HepG2 (cell line): ENCODE data around the gene INA. TPM values are rescaled to one million over a fixed set of nuclear protein-coding genes. Genes with fewer than 3 reads are reported as not detected.
A peak's percentile ranks its signal among the peaks of the same experiment; 100 is the strongest.

Experiments used
- CHD4 ChIP-seq: fragments of 200-600 bp; sonication (generic); IDR thresholded peaks from 2 replicates; pipeline ENCODE4 v1.7.0; 2017; ENCODE audit warnings: mild to moderate bottlenecking, low read length, borderline replicate concordance
- ISX ChIP-seq: sonication (generic); formaldehyde crosslinking; conservative IDR thresholded peaks from 2 replicates; pipeline ENCODE4 v1.5.0; 2020; ENCODE audit warnings: missing genetic modification reagents
- MYC ChIP-seq: sonication (generic); formaldehyde crosslinking; IDR thresholded peaks from 2 replicates; pipeline ENCODE4 v1.9.0; 2021; ENCODE audit warnings: missing genetic modification reagents, borderline replicate concordance
- NFKBIZ ChIP-seq: IDR thresholded peaks from 2 replicates; pipeline ENCODE4 v1.6.1; 2018; ENCODE audit warnings: missing genetic modification reagents, missing compliant biosample characterization
- PHF20 ChIP-seq: sonication (generic); formaldehyde crosslinking; IDR thresholded peaks from 2 replicates; pipeline ENCODE4 v1.5.0; 2020; ENCODE audit warnings: mild to moderate bottlenecking, missing genetic modification reagents
- PRMT3 ChIP-seq: sonication (generic); formaldehyde crosslinking; IDR thresholded peaks from 2 replicates; pipeline ENCODE4 v1.8.1; 2022; ENCODE audit warnings: low read depth, mild to moderate bottlenecking, moderate library complexity, missing genetic modification reagents, borderline replicate concordance
- RARA ChIP-seq: IDR thresholded peaks from 2 replicates; pipeline ENCODE4 v1.6.1; 2016; ENCODE audit warnings: missing genetic modification reagents, missing compliant biosample characterization
- SP140L ChIP-seq: sonication (generic); formaldehyde crosslinking; IDR thresholded peaks from 2 replicates; pipeline ENCODE4 v1.4.0; 2020; ENCODE audit warnings: missing genetic modification reagents, borderline replicate concordance
- YEATS2 ChIP-seq: sonication (generic); formaldehyde crosslinking; IDR thresholded peaks from 2 replicates; pipeline ENCODE4 v1.4.0; 2020; ENCODE audit warnings: missing genetic modification reagents, borderline replicate concordance
- ZKSCAN1 ChIP-seq: fragments of 150-350 bp; IDR thresholded peaks from 2 replicates; pipeline ENCODE4 v1.6.1; 2014; ENCODE audit warnings: low read length
- ZMYM2 ChIP-seq: sonication (generic); formaldehyde crosslinking; IDR thresholded peaks from 2 replicates; pipeline ENCODE4 v1.8.0; 2022; ENCODE audit warnings: mild to moderate bottlenecking, missing genetic modification reagents
- ZNF383 ChIP-seq: sonication (generic); formaldehyde crosslinking; IDR thresholded peaks from 2 replicates; pipeline ENCODE4 v1.4.0; 2020; ENCODE audit warnings: missing genetic modification reagents, mild to moderate bottlenecking, borderline replicate concordance
- ZNF609 ChIP-seq: sonication (generic); formaldehyde crosslinking; IDR thresholded peaks from 2 replicates; pipeline ENCODE4 v1.4.0; 2020; ENCODE audit warnings: mild to moderate bottlenecking, missing genetic modification reagents, borderline replicate concordance
- ZNF7 ChIP-seq: IDR thresholded peaks from 2 replicates; pipeline ENCODE4 v1.6.1; 2016; ENCODE audit warnings: missing biosample characterization, missing genetic modification reagents
- ZNF781 ChIP-seq: sonication (generic); formaldehyde crosslinking; IDR thresholded peaks from 2 replicates; pipeline ENCODE4 v1.5.1; 2020; ENCODE audit warnings: borderline replicate concordance, mild to moderate bottlenecking, missing genetic modification reagents; ENCODE audit errors: not compliant biosample characterization
- polyA plus RNA-seq, 8 experiments: library from polyadenylated mRNA; depleted of rRNA in 3 of 8; stranded (reverse) in 7 of 8; unstranded in 1 of 8; fragments of >200 nt; fragmentation: Illumina TruSeq in 4 of 8; extraction: Trizol in 4 of 8; gene quantifications; 2 replicates each; pipeline versions ENCODE4 v1.2.1 to v1.2.3, GENCODE V29; 2011 to 2016; ENCODE audit warnings: low read depth in 4 of 8, missing spikeins in 1 of 8, mixed read lengths in 1 of 8; ENCODE audit not compliant: insufficient read depth in 1 of 8
- total RNA-seq, 5 experiments: library from RNA; depleted of rRNA; stranded (reverse); fragments of >200 nt; fragmentation: Illumina TruSeq; extraction: Trizol; gene quantifications; 2 replicates each; pipeline ENCODE4 v1.2.3, GENCODE V29; 2016; ENCODE audit warnings: low read depth in 1 of 5
- TF ChIP-seq, protein P1 (sequence below): IDR thresholded peaks from 2 replicates; pipeline ENCODE4 v1.6.1; 2016; ENCODE audit warnings: missing genetic modification reagents, missing compliant biosample characterization
- TF ChIP-seq, protein P2 (sequence below): sonication (generic); formaldehyde crosslinking; IDR thresholded peaks from 2 replicates; pipeline ENCODE4 v1.4.0; 2020; ENCODE audit warnings: low read depth, missing genetic modification reagents

Gene INA
- total and polyA plus RNA-seq, 2 of the 13 experiments (the other 11 are each of a cell fraction or from before 2014, with no cell fraction given): 0.04 to 0.13 TPM

GRCh38 chr10:103265717-103266329 lies 11.1 kb upstream of the INA start (continued):
- no peak for TF ChIP-seq ZNF609
- TF ChIP-seq, protein P1, sequence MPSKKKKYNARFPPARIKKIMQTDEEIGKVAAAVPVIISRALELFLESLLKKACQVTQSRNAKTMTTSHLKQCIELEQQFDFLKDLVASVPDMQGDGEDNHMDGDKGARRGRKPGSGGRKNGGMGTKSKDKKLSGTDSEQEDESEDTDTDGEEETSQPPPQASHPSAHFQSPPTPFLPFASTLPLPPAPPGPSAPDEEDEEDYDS (CRISPR knock-in tag): 0 out of 2 replicates have a peak, but pooled peaks have one; percentile 31
- TF ChIP-seq NFKBIZ (CRISPR knock-in tag): 0 out of 2 replicates have a peak, but pooled peaks have one; percentile 67
- no peak for TF ChIP-seq ZNF383 (CRISPR knock-in tag)
- TF ChIP-seq ISX (CRISPR knock-in tag): peak; percentile 93; the same call in 1 of the 2 replicates
- peak; percentile 92; the same call in 1 of the 2 replicates for TF ChIP-seq SP140L (CRISPR knock-in tag)
- TF ChIP-seq, protein P2, sequence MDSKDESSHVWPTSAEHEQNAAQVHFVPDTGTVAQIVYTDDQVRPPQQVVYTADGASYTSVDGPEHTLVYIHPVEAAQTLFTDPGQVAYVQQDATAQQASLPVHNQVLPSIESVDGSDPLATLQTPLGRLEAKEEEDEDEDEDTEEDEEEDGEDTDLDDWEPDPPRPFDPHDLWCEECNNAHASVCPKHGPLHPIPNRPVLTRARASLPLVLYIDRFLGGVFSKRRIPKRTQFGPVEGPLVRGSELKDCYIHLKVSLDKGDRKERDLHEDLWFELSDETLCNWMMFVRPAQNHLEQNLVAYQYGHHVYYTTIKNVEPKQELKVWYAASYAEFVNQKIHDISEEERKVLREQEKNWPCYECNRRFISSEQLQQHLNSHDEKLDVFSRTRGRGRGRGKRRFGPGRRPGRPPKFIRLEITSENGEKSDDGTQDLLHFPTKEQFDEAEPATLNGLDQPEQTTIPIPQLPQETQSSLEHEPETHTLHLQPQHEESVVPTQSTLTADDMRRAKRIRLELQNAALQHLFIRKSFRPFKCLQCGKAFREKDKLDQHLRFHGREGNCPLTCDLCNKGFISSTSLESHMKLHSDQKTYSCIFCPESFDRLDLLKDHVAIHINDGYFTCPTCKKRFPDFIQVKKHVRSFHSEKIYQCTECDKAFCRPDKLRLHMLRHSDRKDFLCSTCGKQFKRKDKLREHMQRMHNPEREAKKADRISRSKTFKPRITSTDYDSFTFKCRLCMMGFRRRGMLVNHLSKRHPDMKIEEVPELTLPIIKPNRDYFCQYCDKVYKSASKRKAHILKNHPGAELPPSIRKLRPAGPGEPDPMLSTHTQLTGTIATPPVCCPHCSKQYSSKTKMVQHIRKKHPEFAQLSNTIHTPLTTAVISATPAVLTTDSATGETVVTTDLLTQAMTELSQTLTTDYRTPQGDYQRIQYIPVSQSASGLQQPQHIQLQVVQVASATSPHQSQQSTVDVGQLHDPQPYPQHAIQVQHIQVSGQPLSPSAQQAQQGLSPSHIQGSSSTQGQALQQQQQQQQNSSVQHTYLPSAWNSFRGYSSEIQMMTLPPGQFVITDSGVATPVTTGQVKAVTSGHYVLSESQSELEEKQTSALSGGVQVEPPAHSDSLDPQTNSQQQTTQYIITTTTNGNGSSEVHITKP (CRISPR knock-in tag): 0 out of 2 replicates have a peak, but pooled peaks have one; percentile 39
- TF ChIP-seq YEATS2 (CRISPR knock-in tag): peak; percentile 53; the same call in 1 of the 2 replicates
- TF ChIP-seq ZNF781 (CRISPR knock-in tag): no peak
- peak; percentile 54; the same call in 1 of the 2 replicates for TF ChIP-seq RARA (CRISPR knock-in tag)
- TF ChIP-seq MYC (CRISPR knock-in tag): 0 out of 2 replicates have a peak, but pooled peaks have one; percentile 19
- TF ChIP-seq ZNF7 (CRISPR knock-in tag): peak; percentile 63; the same call in 1 of the 2 replicates
- no peak for TF ChIP-seq ZKSCAN1
- TF ChIP-seq PHF20 (CRISPR knock-in tag): 0 out of 2 replicates have a peak, but pooled peaks have one; percentile 24
- no peak for TF ChIP-seq PRMT3 (CRISPR knock-in tag)
- TF ChIP-seq ZMYM2 (CRISPR knock-in tag): 0 out of 2 replicates have a peak, but pooled peaks have one; percentile 19
- no peak for TF ChIP-seq CHD4
